Duodenal mucosa (tissue), 2 donors: ENCODE measurements around the gene SLC5A6.

ENCODE experiments used
- H3K27ac ChIP-seq: one replicate; pipeline ENCODE4 v1.7.0; 2013; ENCODE audit warnings: low read depth, low read length
- H3K27me3 ChIP-seq, 2 donors: one replicate each; pipeline ENCODE4 v1.7.0; 2013; ENCODE audit warnings: low read length in 2 of 2, control low read depth in 1 of 2; ENCODE audit not compliant: insufficient read depth in 2 of 2, control insufficient read depth in 1 of 2
- H3K36me3 ChIP-seq, 2 donors: one replicate each; pipeline ENCODE4 v1.7.0; 2013; ENCODE audit warnings: low read length in 2 of 2, control low read depth in 1 of 2; ENCODE audit not compliant: insufficient read depth in 2 of 2, control insufficient read depth in 1 of 2
- H3K4me1 ChIP-seq, 2 donors: one replicate each; pipeline ENCODE4 v1.7.0; 2013; ENCODE audit warnings: low read length in 2 of 2, control low read depth in 1 of 2; ENCODE audit not compliant: insufficient read depth in 2 of 2, control insufficient read depth in 1 of 2
- H3K4me3 ChIP-seq, 2 donors: one replicate each; pipeline ENCODE4 v1.7.0; 2013; ENCODE audit warnings: low read length in 2 of 2, low read depth in 1 of 2
- H3K9ac ChIP-seq, 2 donors: one replicate each; pipeline ENCODE4 v1.7.0; 2013; ENCODE audit warnings: low read length in 2 of 2, low read depth in 1 of 2
- H3K9me3 ChIP-seq, 2 donors: one replicate each; pipeline ENCODE4 v1.7.0; 2013; ENCODE audit warnings: low read length in 2 of 2, control low read depth in 1 of 2; ENCODE audit not compliant: control insufficient read depth in 1 of 2

The SLC5A6 gene

DNA sequence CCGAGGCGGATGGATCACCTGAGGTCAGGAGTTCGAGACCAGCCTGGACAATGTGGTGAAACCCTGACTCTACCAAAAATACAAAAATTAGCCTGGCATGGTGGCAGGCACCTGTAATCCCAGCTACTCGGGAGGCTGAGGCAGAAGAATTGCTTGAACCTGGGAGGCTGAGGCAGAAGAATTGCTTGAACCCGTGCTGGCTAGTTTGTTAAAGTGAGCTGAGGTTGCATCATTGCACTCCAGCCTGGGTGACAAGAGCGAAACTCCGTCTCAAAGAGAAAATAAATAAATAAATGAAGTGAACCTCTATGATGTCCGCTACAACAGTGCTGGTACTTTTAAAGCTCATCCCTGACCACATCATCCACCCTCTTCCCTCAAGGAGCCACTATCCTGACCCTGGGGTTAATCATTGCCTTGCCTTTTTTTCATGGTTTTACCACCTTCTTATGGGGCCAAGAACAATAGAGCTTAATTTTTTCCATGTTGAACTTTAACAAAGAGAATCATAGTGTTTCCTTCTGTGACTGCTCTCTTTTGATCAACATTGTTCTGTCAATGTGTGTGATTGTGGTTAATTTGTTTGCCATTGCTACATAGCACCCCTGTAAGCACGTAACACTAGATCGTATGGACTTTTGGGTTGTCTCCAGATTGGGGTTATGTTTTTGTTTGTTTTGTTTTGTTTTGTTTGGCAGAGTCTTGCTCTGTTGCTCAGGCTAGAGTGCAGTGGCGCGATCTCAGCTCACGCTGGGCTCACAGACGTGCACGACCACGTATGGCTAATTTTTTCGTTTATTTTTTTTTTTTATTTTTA, 17.3 kb downstream of the SLC5A6 start:
- Histone ChIP-seq H3K36me3 (peaks cover 0 to 4% of the 10 kb centered on the region in 2 donors), H3K27me3 (no peaks in the 10 kb centered on the region), H3K4me3 (no peak overlapping the region), H3K9ac (no peak overlapping the region), H3K4me1 (no peaks in the 10 kb centered on the region), H3K27ac (no peak overlapping the region), H3K9me3 (no peaks in the 10 kb centered on the region)

DNA sequence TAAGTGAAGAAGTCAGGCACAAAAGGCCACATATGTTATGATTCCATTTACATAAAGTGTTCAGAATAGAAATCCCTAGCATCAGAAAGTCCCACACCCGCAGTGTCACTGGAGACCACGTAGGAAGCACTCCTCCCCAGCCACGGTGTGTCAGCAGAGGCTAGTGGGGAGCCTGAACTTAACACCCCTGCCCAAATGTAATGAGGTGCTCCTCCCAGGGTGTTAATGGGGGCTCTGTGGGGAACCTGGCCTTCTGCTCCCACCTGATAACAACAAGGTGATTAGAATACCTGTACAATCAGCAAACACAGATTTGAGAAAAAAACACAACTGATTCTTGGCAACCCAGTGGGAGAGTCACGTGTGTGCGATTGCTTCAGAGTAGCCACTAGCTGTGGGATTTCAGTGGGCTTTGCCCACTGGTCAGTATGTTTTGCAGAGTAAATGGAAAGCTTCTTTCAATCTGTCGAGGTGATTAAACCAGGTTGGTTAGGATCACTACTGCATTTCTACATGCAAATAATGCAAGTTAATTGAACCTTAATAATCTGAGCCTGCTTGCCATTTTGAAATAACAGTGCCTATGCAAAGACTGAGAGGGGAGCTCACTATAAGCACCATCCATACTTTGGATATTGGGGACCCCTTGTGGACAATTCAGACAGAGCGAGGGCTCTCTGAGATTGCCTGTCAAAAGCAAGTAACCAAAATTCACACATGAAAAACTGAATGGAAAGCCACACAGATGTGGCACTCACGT, 20.8 kb downstream of the SLC5A6 start:
- H3K9me3 ChIP-seq, result no peaks in the 10 kb centered on the region
- H3K4me3 ChIP-seq, result no peak overlapping the region
- H3K9ac ChIP-seq, result no peak overlapping the region
- H3K27ac ChIP-seq, result no peak overlapping the region
- H3K4me1 ChIP-seq, result no peaks in the 10 kb centered on the region
- no peaks in the 10 kb centered on the region for H3K27me3 ChIP-seq
- no peaks in the 10 kb centered on the region for H3K36me3 ChIP-seq

DNA sequence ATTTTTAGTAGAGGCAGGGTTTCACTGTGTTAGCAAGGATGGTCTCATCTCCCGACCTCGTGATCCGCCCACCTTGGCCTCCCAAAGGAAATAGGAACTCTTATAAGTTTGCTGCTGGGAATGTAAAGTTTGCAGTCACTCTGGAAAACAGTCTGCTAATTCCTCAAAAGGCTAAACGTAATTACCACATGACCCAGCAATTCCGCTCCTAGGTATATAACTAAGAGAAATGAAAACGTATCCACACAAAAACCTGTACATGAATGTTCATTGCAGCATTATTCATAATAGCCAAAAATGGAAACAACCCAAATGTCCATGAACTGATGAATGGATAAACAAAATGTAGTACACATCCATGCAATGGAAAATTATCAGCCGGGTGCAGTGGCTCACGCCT, 22.1 kb downstream of the SLC5A6 start:
- H3K9me3 ChIP-seq, result no peaks in the 10 kb centered on the region
- H3K36me3 ChIP-seq, result no peaks in the 10 kb centered on the region
- H3K27ac ChIP-seq, result no peak overlapping the region
- no peak overlapping the region for H3K4me3 ChIP-seq
- peaks cover 0 to 5% of the 10 kb centered on the region in 2 donors for H3K4me1 ChIP-seq
- no peak overlapping the region for H3K9ac ChIP-seq
- H3K27me3 ChIP-seq, result no peaks in the 10 kb centered on the region

DNA sequence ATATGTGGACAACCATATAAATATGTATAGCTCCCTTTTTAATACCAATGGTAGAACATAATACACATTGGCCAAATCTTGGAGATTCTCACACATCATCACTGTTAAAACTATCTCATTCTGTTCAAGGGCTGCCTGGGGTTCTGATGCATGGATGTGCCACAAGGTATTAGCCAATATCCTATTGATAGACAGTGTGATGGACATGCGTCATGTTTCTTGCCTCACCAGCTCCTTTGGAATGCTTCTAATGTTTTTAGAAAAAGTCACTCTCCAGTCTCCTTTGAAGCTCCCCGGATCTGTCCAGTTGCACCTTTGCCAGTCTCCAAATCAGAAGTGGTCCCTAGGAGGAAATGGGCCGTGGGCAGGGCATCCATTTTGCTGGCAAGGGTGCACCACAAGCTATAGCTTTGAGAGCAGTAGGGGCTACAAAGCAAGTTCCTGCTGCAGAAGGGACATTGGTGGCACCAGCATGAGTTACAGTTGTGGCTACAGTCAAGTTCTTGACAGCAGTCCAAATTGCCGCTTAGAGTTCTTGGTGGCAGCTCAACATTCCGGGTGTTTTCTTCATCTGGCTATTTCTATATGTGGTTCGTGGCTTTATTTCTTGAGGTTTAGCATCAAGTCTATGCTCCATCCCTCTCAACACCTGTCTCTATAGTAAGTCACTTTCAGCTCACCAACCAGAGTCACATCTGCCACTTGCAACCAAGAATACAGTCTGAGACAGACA, 25.3 kb downstream of the SLC5A6 start:
- Histone ChIP-seq H3K27me3 (no peaks in the 10 kb centered on the region), H3K4me3 (no peak overlapping the region), H3K9me3 (no peaks in the 10 kb centered on the region), H3K9ac (no peak overlapping the region), H3K36me3 (no peaks in the 10 kb centered on the region), H3K4me1 (peaks cover 0 to 5% of the 10 kb centered on the region in 2 donors), H3K27ac (no peak overlapping the region)

DNA sequence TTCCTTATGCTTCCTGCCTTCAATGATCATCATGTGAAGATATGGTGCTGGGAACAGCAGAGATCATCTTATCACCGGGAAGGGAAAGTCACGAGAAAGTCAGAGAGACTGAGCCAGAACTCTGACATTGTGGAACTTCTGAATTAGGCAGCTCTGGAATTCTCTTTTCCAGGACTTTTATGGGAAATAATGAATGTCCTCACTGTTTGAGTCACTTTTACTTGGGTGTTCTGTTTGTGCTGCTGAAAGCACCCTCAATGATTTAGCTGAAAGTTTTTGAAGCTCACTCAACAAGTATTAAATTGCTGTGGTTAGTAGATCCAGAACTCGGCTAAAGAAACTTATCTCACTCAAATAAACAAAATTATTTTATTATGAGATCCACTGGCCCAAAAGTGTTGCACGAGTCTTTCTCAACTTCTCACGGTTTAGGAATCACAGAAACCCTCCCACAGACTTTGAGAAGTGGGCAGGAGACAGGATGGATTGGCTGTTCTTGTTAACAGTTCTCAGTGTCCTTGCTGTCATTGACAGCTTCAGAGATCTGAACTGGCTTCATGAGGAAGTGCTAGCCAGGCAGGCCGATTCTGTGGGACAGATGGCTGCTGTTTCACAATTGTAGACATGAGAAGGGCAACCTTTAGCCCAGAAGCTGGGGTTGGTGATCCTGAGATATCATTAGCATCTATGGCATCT, 26.6 kb downstream of the SLC5A6 start:
- Histone ChIP-seq H3K36me3 (no peaks in the 10 kb centered on the region), H3K9me3 (no peaks in the 10 kb centered on the region), H3K27ac (peak overlapping the region; percentile 46), H3K4me1 (peaks cover 0 to 5% of the 10 kb centered on the region in 2 donors), H3K27me3 (no peaks in the 10 kb centered on the region), H3K9ac (peak overlapping the region in 1 of 2 donors; percentile 7), H3K4me3 (no peak overlapping the region)

DNA sequence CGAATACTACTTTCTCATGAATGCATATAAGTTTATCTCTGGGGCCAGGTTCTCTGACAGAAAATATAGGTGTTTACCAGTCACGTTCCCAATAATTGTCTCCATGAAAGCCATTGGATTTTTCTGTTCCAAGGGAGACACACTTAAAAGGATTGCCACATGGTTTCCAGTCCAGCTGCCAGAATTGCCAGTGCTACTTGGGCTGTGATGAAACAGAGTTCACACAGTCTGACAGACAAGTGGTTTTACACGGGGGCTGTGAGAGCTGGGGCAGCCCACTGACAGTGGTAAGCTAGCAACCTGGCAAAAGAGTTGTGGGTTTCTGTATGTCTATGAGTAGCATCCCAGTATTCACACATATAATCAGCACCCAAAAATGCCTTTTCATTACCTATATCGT, 28.0 kb downstream of the SLC5A6 start:
- Histone ChIP-seq H3K9ac (no peak overlapping the region), H3K4me1 (peaks cover 0 to 5% of the 10 kb centered on the region in 2 donors), H3K27me3 (no peaks in the 10 kb centered on the region), H3K27ac (no peak overlapping the region), H3K9me3 (no peaks in the 10 kb centered on the region), H3K4me3 (no peak overlapping the region), H3K36me3 (no peaks in the 10 kb centered on the region)

DNA sequence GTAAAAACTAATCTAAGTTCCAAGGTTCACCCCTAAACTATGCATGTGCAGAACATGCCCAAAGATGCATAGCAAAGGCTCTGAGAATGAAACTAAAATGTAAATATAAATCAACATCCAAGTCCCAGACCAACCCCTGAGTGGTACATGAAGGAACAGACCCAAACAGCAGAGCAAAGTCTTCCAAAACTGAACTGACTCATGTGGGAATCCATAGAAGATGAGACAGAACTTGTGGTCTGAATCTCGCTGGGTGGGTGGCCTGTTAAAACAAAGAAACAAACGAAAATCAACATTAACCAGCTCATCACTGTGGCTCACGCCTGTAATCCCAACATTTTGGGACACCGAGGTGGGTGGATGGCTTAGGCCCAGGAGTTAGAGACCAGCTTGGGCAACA, 29.7 kb downstream of the SLC5A6 start:
- Histone ChIP-seq H3K27me3 (no peaks in the 10 kb centered on the region), H3K9ac (no peak overlapping the region), H3K9me3 (no peaks in the 10 kb centered on the region), H3K27ac (no peak overlapping the region), H3K36me3 (no peaks in the 10 kb centered on the region), H3K4me3 (no peak overlapping the region), H3K4me1 (peaks cover 0 to 5% of the 10 kb centered on the region in 2 donors)

DNA sequence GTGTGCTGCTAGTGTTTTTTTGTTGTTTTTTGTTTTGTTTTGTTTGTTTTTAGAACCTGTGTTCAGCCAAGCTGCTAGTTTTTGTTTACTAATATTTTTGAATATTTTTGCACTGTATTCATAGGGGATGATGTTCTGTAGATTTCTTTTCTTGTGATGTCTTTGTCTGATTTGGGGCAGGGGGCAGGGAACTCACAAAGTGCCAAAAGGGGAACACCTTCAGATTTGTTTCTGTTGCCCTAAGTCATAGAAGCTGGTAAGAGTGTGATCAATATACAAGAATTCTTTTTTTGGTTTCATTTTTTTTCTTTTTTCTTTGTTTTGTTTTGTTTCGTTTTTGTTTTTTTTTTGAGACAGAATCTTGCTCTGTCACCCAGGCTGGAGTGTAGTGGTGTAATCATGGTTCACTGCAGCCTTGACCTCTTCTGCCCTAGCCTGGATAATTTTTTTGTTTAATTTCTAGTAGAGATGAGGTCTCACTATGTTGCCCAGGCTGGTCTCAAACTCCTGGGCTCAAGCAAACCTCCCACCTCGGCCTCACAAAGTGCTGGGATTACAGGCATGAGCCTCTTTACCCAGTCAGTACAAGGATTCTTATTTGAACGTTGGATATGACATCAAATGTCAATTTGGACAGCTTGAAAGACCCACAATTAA, 32.6 kb downstream of the SLC5A6 start:
- no peak overlapping the region for H3K9ac ChIP-seq
- no peak overlapping the region for H3K4me3 ChIP-seq
- H3K27me3 ChIP-seq, result no peaks in the 10 kb centered on the region
- H3K4me1 ChIP-seq, result no peaks in the 10 kb centered on the region
- H3K27ac ChIP-seq, result no peak overlapping the region
- H3K9me3 ChIP-seq, result no peaks in the 10 kb centered on the region
- no peaks in the 10 kb centered on the region for H3K36me3 ChIP-seq

DNA sequence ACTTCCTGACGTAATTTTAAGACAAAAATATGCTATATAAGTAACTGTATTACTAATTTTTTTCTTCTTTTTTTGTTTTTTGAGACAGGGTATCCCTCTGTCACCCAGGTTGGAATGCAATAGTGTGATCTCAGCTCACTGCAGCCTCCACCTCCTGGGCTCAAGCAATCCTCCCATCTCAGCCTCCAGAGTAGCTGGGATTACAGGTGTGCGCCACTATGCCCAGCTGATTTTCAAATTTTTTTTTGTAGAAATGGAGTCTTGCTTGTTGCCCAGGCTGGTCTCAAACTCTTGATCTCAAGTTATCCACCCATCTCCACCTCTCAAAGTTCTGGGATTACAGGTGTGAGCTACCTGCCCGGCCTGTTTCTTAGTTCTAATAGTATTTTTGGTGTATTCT, 33.6 kb downstream of the SLC5A6 start:
- H3K9me3 ChIP-seq, result no peaks in the 10 kb centered on the region
- H3K4me3 ChIP-seq, result no peak overlapping the region
- H3K27me3 ChIP-seq, result no peaks in the 10 kb centered on the region
- H3K4me1 ChIP-seq, result no peaks in the 10 kb centered on the region
- no peak overlapping the region for H3K27ac ChIP-seq
- no peaks in the 10 kb centered on the region for H3K36me3 ChIP-seq
- no peak overlapping the region for H3K9ac ChIP-seq
